A549 (cell line): Measurements from ENCODE around the gene CDH4. TPM values are rescaled to one million over a fixed set of nuclear protein-coding genes. Genes with fewer than 3 reads are reported as not detected.

Experiments used
- ATAC-seq, 2 experiments: fragments of 200-7000 bp in 1 of 2; fragments of >200 bp in 1 of 2; cut with Nextera tagmentation in 1 of 2; cut with Tn5 transposase in 1 of 2; 3 replicates each; pipeline versions ENCODE4 v1.8.0 to v1.9.1; 2018 to 2020; ENCODE audit warnings: mild to moderate bottlenecking in 1 of 2, moderate library complexity in 1 of 2
- CTCF ChIA-PET: fragments of 300-600 bp; sonication (Branson Sonifier 250); formaldehyde crosslinking; extraction: SDS; loops from one replicate; lab custom pipeline; 2021; ENCODE audit warnings: antibody characterized with exemption, inconsistent platforms; lab: Yijun Ruan, JAX
- POLR2A ChIA-PET: fragments of 350-600 bp; formaldehyde crosslinking; extraction: SDS; loops from one replicate; lab custom pipeline; 2021; ENCODE audit warnings: antibody characterized with exemption, inconsistent platforms; lab: Yijun Ruan, JAX
- DNase-seq, 2 experiments: peaks; one replicate each; pipeline versions ENCODE4 v3.0.0 to v3.0.0-alpha.2; 2011 to 2016; ENCODE audit warnings: low read depth in 1 of 2, low spot score in 1 of 2
- FAIRE-seq: peaks from 2 replicates; lab custom pipeline; 2011; peaks lifted over from hg19 to GRCh38; lab: Jason Lieb, UNC
- H3K27ac ChIP-seq, 2 experiments: fragments of >200 bp; sonication (Bioruptor Twin); formaldehyde crosslinking; 3 replicates each; pipeline ENCODE4 v1.5.1; 2016 to 2017
- H3K4me1 ChIP-seq: fragments of >200 bp; sonication (Bioruptor Twin); formaldehyde crosslinking; 3 replicates; pipeline ENCODE4 v1.6.1; 2016
- H3K4me2 ChIP-seq: fragments of >200 bp; sonication (Bioruptor Twin); formaldehyde crosslinking; 3 replicates; pipeline ENCODE4 v1.6.1; 2016
- H3K4me3 ChIP-seq: fragments of >200 bp; sonication (Bioruptor Twin); formaldehyde crosslinking; 3 replicates; pipeline ENCODE4 v1.5.1; 2016
- H3K9me3 ChIP-seq: fragments of >200 bp; sonication (Bioruptor Twin); formaldehyde crosslinking; 3 replicates; pipeline ENCODE4 v1.6.1; 2016
- CBX8 ChIP-seq: fragments of 200-600 bp; sonication (generic); IDR thresholded peaks from 2 replicates; pipeline ENCODE4 v1.6.1; 2016
- CEBPB ChIP-seq, 2 experiments: fragments of >200 bp in 1 of 2; sonication (Bioruptor Twin) in 1 of 2; formaldehyde crosslinking in 1 of 2; IDR thresholded peaks; 2 replicates each; pipeline ENCODE4 v1.6.1; 2012 to 2016
- CHD2 ChIP-seq: fragments of 150-350 bp; IDR thresholded peaks from 2 replicates; pipeline ENCODE4 v1.6.1; 2014; ENCODE audit warnings: low read length; ENCODE audit not compliant: partially characterized antibody
- CHD4 ChIP-seq: fragments of 200-600 bp; sonication (generic); IDR thresholded peaks from 2 replicates; pipeline ENCODE4 v1.6.1; 2016; ENCODE audit warnings: antibody characterized with exemption, mild to moderate bottlenecking, borderline replicate concordance
- EHMT2 ChIP-seq: fragments of 200-600 bp; sonication (generic); IDR thresholded peaks from 2 replicates; pipeline ENCODE4 v1.6.1; 2016; ENCODE audit warnings: antibody characterized with exemption, low read depth, mild to moderate bottlenecking, moderate library complexity
- FOXS1 ChIP-seq: fragments of 250-450 bp; sonication (Bioruptor Pico); IDR thresholded peaks from 2 replicates; pipeline ENCODE4 v1.5.0; 2020; ENCODE audit warnings: mild to moderate bottlenecking, moderate library complexity
- HDAC2 ChIP-seq: fragments of 200-600 bp; sonication (generic); IDR thresholded peaks from 2 replicates; pipeline ENCODE4 v1.6.1; 2016
- HES2 ChIP-seq: fragments of >200 bp; sonication (Bioruptor Twin); formaldehyde crosslinking; IDR thresholded peaks from 2 replicates; pipeline ENCODE4 v1.6.1; 2016
- HEYL ChIP-seq: fragments of 250-450 bp; sonication (Bioruptor Pico); IDR thresholded peaks from 2 replicates; pipeline ENCODE4 v1.8.0; 2021; ENCODE audit warnings: mild to moderate bottlenecking, moderate library complexity
- HOXA7 ChIP-seq: fragments of 250-450 bp; sonication (Bioruptor Pico); IDR thresholded peaks from 2 replicates; pipeline ENCODE4 v1.5.0; 2020; ENCODE audit warnings: mild to moderate bottlenecking, moderate library complexity
- KDM1A ChIP-seq: fragments of 200-600 bp; sonication (generic); IDR thresholded peaks from 2 replicates; pipeline ENCODE4 v1.6.1; 2016; ENCODE audit warnings: low read depth, mild to moderate bottlenecking
- MAFK ChIP-seq: fragments of 450-650 bp; IDR thresholded peaks from 2 replicates; pipeline ENCODE4 v1.6.1; 2014; ENCODE audit not compliant: partially characterized antibody
- MYC ChIP-seq: IDR thresholded peaks from 2 replicates; pipeline ENCODE4 v1.6.1; 2012; ENCODE audit warnings: mild to moderate bottlenecking, inconsistent platforms, low read length, improper control_type of control experiment, borderline replicate concordance
- NFE2L2 ChIP-seq: fragments of 150-350 bp; conservative IDR thresholded peaks from 2 replicates; pipeline ENCODE4 v1.6.1; 2014; ENCODE audit warnings: low read length
- NR3C1 ChIP-seq: fragments of >200 bp; sonication (Bioruptor Twin); formaldehyde crosslinking; IDR thresholded peaks from 3 replicates; pipeline ENCODE4 v1.6.1; 2017
- POLR2A ChIP-seq: IDR thresholded peaks from 2 replicates; pipeline ENCODE4 v1.6.1; 2012; ENCODE audit warnings: mild to moderate bottlenecking, low read length
- POLR2AphosphoS2 ChIP-seq: conservative IDR thresholded peaks from 2 replicates; pipeline ENCODE4 v1.6.1; 2012; ENCODE audit warnings: low read length, improper control_type of control experiment, inconsistent platforms
- RARB ChIP-seq: fragments of 250-450 bp; sonication (Bioruptor Pico); IDR thresholded peaks from 2 replicates; pipeline ENCODE4 v1.8.0; 2021; ENCODE audit warnings: mild to moderate bottlenecking, moderate library complexity
- RCOR1 ChIP-seq: fragments of 150-350 bp; IDR thresholded peaks from 2 replicates; pipeline ENCODE4 v1.6.1; 2014; ENCODE audit warnings: antibody characterized with exemption, low read length, low read depth
- SMC3 ChIP-seq: fragments of >200 bp; sonication (Bioruptor Twin); formaldehyde crosslinking; IDR thresholded peaks from 3 replicates; pipeline ENCODE4 v1.6.1; 2018; ENCODE audit warnings: inconsistent platforms
- USF2 ChIP-seq: fragments of 450-650 bp; IDR thresholded peaks from 2 replicates; pipeline ENCODE4 v1.6.1; 2014; ENCODE audit warnings: antibody characterized with exemption
- ZNF302 ChIP-seq: fragments of 250-450 bp; sonication (Bioruptor Pico); IDR thresholded peaks from 2 replicates; pipeline ENCODE4 v1.9.0; 2021; ENCODE audit warnings: inconsistent platforms, mild to moderate bottlenecking, moderate library complexity
- ZSCAN20 ChIP-seq: fragments of 250-450 bp; sonication (Bioruptor Pico); IDR thresholded peaks from 2 replicates; pipeline ENCODE4 v1.8.0; 2022; ENCODE audit warnings: mild to moderate bottlenecking, moderate library complexity
- WGBS: methylation state at CpG from one replicate; pipeline ENCODE4 v1.1.6; 2017; ENCODE audit errors: missing lambda C conversion rate; 5-methylcytosine and 5-hydroxymethylcytosine counted together
- polyA plus RNA-seq, 4 experiments: library from polyadenylated mRNA; depleted of rRNA in 3 of 4; stranded (reverse); fragments of >200 nt; fragmentation: RNase III in 1 of 4; extraction: RNeasy Plus Mini Kit Qiagen cat#74134 plus additional on column Dnase treatment in 1 of 4; gene quantifications; 2 replicates in 3 of 4; 3 replicates in 1 of 4; pipeline ENCODE4 v1.2.3, GENCODE V29; 2011 to 2017
- TF ChIP-seq, protein P1 (sequence below): fragments of 150-350 bp; IDR thresholded peaks from 2 replicates; pipeline ENCODE4 v1.6.1; 2014; ENCODE audit warnings: low read depth, mild to moderate bottlenecking, low read length
- TF ChIP-seq, protein P2 (sequence below): IDR thresholded peaks from 2 replicates; pipeline ENCODE4 v1.6.1; 2012
- TF ChIP-seq, protein P3 (sequence below): fragments of 250-450 bp; sonication (Bioruptor Pico); IDR thresholded peaks from 2 replicates; pipeline ENCODE4 v1.5.0; 2020; ENCODE audit warnings: low read depth, mild to moderate bottlenecking, moderate library complexity

The CDH4 gene
- polyA plus RNA-seq, 2 of the 4 experiments (the other 2 are of a cell fraction), result 3.4 to 10.3 TPM

DNA sequence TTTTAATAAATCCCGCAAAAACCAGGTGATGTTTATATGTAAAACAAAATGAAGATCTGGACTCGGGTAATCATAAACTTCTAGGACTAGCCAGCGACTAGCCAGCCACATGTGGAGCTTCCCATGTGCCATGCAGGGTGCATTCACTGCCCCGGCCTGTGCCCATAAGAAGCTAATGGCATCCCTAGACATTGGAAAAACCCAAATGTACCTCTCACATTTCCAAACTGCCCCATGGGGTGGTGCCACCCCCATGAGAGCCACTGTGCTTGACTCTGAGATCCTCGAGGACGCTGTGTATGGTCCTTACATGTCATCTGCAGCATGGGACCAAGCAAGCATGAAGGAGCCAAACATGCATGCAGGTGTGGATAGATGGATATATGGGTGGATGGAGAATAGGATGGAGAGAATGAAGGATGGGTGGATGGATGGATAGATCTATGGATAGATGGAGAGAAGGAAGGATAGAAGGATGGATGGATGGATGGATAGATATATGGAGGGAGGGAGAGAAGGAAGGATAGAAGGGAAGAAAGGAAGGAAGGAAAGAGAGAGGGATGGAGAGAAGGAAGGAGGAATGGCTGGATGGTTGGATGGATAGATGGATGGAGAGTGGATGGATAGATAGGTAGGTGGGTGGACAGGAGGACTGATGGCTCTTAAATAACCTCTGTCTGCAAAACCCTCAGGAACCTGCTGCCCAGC, 203.6 kb downstream of the CDH4 start:
- Histone ChIP-seq H3K4me2 (no peak overlapping the region), H3K4me1 (no peaks in the 10 kb centered on the region), H3K27ac (no peak overlapping the region), H3K9me3 (no peaks in the 10 kb centered on the region), H3K4me3 (no peak overlapping the region)
- CTCF ChIA-PET, result interaction anchor here (0.8 kb wide), 1 partner anchor 63 kb away, joined by 4 read pairs; no protein-coding TSS in a partner anchor
- 65% methylated on average over 6 of the region's 6 CpGs for WGBS
- POLR2A ChIA-PET, result no interaction called here
- DNase-seq (no peak), FAIRE-seq (no peak), ATAC-seq (no peak)
- TF ChIP-seq NR3C1, result no peak
- no peak for TF ChIP-seq USF2
- no peak for TF ChIP-seq HDAC2
- TF ChIP-seq POLR2A, result no peak
- no peak for TF ChIP-seq SMC3
- TF ChIP-seq MAFK, result no peak
- no peak for TF ChIP-seq EHMT2
- TF ChIP-seq CHD4, result no peak
- TF ChIP-seq POLR2AphosphoS2, result no peak
- TF ChIP-seq HES2, result no peak
- TF ChIP-seq KDM1A, result no peak
- no peak for TF ChIP-seq FOXS1
- TF ChIP-seq CHD2, result no peak
- TF ChIP-seq, protein P1, sequence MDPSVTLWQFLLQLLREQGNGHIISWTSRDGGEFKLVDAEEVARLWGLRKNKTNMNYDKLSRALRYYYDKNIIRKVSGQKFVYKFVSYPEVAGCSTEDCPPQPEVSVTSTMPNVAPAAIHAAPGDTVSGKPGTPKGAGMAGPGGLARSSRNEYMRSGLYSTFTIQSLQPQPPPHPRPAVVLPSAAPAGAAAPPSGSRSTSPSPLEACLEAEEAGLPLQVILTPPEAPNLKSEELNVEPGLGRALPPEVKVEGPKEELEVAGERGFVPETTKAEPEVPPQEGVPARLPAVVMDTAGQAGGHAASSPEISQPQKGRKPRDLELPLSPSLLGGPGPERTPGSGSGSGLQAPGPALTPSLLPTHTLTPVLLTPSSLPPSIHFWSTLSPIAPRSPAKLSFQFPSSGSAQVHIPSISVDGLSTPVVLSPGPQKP, result no peak
- no peak for TF ChIP-seq RCOR1
- no peak for TF ChIP-seq ZNF302 (CRISPR knock-in tag)
- no peak for TF ChIP-seq HEYL
- TF ChIP-seq RARB (CRISPR knock-in tag), result no peak
- TF ChIP-seq MYC, result no peak

DNA sequence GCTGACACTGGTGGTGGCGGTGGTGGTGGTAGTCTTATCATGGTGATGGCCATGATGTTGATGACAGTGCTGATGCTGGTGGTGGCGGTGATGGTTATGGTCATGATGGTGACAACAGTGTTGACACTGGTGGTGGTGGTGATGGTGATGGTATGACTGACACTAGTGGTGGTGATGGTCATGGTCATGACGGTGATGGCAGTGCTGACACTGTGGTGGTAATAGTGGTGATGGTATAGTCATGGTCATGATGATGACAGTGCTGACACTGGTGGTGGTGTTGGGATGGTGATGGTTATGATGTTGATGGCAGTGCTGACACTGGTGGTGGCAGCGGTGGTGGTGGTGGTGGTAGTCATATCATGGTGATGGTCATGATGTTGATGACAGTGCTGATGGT, 205.7 kb downstream of the CDH4 start:
- Histone ChIP-seq H3K27ac (no peak overlapping the region), H3K9me3 (no peaks in the 10 kb centered on the region), H3K4me1 (no peaks in the 10 kb centered on the region), H3K4me2 (no peak overlapping the region), H3K4me3 (no peak overlapping the region)
- ChIA-PET POLR2A (no interaction called here), CTCF (no interaction called here)
- DNase-seq, result no peak
- no peak for ATAC-seq
- WGBS, result 51% methylated on average over 4 of the region's 4 CpGs
- no peak for TF ChIP-seq ZSCAN20 (CRISPR knock-in tag)
- TF ChIP-seq MYC, result no peak
- TF ChIP-seq, protein P2, sequence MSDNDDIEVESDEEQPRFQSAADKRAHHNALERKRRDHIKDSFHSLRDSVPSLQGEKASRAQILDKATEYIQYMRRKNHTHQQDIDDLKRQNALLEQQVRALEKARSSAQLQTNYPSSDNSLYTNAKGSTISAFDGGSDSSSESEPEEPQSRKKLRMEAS, result no peak
- TF ChIP-seq NFE2L2, result no peak
- TF ChIP-seq, protein P3, sequence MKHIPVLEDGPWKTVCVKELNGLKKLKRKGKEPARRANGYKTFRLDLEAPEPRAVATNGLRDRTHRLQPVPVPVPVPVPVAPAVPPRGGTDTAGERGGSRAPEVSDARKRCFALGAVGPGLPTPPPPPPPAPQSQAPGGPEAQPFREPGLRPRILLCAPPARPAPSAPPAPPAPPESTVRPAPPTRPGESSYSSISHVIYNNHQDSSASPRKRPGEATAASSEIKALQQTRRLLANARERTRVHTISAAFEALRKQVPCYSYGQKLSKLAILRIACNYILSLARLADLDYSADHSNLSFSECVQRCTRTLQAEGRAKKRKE (CRISPR knock-in tag), result no peak
- no peak for TF ChIP-seq CBX8
- no peak for TF ChIP-seq CEBPB (IDR thresholded peaks at IDR 0.05)
- no peak for TF ChIP-seq HOXA7
- FAIRE-seq, result no peak
